ENCODE data around the gene UBR3.

GRCh38 chr2:169978402-169979017, 151.3 kb downstream of the UBR3 start:
- TF ChIP-seq CTCF (conservative IDR thresholded peaks at IDR 0.05) (no peak), EZH2 (IDR thresholded peaks at IDR 0.05; ENCODE audit: low read depth) (no peak)
